SH-SY5Y (cell line): Measurements from ENCODE around the gene DOC2B.

ENCODE experiments used
- GATA2 ChIP-seq: IDR thresholded peaks from 2 replicates; pipeline ENCODE4 v1.6.1; 2011; ENCODE audit warnings: mild to moderate bottlenecking, low read depth, low read length
- GATA3 ChIP-seq: IDR thresholded peaks from 2 replicates; pipeline ENCODE4 v1.6.1; 2011; ENCODE audit warnings: low read depth, mild to moderate bottlenecking, low read length, moderate library complexity

DNA sequence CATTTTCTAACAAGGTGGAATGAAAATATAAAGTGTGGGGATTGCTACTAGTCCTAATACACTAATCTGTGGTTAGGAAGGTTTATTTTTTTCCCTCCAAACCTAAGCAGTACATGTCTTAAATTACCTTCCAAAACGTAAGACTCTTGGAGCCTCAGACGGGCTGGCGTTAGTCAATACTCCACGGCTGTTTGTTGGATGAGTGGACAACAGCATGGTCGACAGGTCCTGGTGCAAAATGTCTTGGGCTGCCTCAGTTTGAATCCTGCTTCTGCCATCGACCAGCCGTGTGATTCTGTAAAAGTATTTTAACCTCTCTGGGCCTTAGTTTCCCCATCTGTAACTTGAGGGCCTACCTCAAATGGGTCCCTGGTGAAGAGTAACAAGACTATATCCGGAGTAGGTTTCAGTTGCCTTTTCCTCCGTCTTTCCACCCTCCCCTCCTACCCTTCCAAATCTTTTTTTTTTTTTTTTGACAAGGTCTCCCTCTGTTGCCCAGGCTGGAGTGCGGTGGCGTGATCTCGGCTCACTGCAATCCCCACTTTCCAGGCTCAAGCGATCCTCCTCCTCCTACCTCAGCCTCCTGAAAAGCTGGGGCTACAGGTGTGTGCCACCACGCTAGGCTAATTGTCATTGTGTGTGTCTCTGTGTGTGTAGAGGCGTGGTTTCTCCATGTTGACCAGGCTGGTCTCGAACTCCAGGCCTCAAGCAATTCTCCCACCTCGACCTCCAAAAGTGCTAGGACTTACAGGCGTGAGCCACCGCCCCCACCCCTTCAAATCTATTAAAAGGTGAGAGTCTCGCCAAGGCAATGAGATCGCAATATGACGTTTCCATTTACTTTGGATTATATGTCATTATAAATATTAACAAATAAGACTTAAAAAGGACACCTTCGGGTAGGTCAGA, 38.3 kb downstream of the DOC2B start:
- TF ChIP-seq GATA3 (no peak), GATA2 (no peak)
